Smooth muscle cell (in vitro differentiated cells): ENCODE data around the gene FEM1A. TPM values are rescaled to one million over a fixed set of nuclear protein-coding genes. Genes with fewer than 3 reads are reported as not detected.

Source experiments
- DNase-seq: peaks from one replicate; lab custom pipeline; 2025; ENCODE audit not compliant: unreplicated experiment; lab: John Stamatoyannopoulos, UW
- H2AFZ ChIP-seq: fragments of 200-600 bp; sonication (generic); 2 replicates; pipeline ENCODE4 v1.6.0; 2016; ENCODE audit warnings: antibody characterized with exemption, low read depth, mild to moderate bottlenecking
- H3F3A ChIP-seq: fragments of 200-600 bp; sonication (generic); 2 replicates; pipeline ENCODE4 v1.6.0; 2017; ENCODE audit warnings: antibody characterized with exemption, low read depth
- H3K27ac ChIP-seq: fragments of 200-600 bp; sonication (generic); 2 replicates; pipeline ENCODE4 v1.5.1; 2016; ENCODE audit warnings: low read depth, mild to moderate bottlenecking
- H3K27me3 ChIP-seq: fragments of 200-600 bp; sonication (generic); 2 replicates; pipeline ENCODE4 v1.6.1; 2016; ENCODE audit warnings: low read depth, mild to moderate bottlenecking
- H3K36me3 ChIP-seq: fragments of 200-600 bp; sonication (generic); 2 replicates; pipeline ENCODE4 v1.5.1; 2016; ENCODE audit warnings: low read depth
- H3K4me1 ChIP-seq: fragments of 200-600 bp; sonication (generic); 2 replicates; pipeline ENCODE4 v1.5.1; 2016; ENCODE audit warnings: low read depth
- H3K4me2 ChIP-seq: fragments of 200-600 bp; sonication (generic); 2 replicates; pipeline ENCODE4 v1.6.0; 2016; ENCODE audit warnings: mild to moderate bottlenecking
- H3K4me3 ChIP-seq: fragments of 200-600 bp; sonication (generic); 2 replicates; pipeline ENCODE4 v1.5.1; 2016; ENCODE audit warnings: mild to moderate bottlenecking
- H3K79me2 ChIP-seq: fragments of 200-600 bp; sonication (generic); 2 replicates; pipeline ENCODE4 v1.6.0; 2016; ENCODE audit warnings: low read depth, mild to moderate bottlenecking
- H3K9ac ChIP-seq: fragments of 200-600 bp; sonication (generic); 2 replicates; pipeline ENCODE4 v1.6.0; 2016; ENCODE audit warnings: low read depth
- H3K9me3 ChIP-seq: fragments of 200-600 bp; sonication (generic); replicated peaks from 2 replicates; pipeline ENCODE4 v1.5.1; 2016; ENCODE audit warnings: low read depth
- H4K20me1 ChIP-seq: fragments of 200-600 bp; sonication (generic); 2 replicates; pipeline ENCODE4 v1.6.0; 2016; ENCODE audit warnings: low read depth
- WGBS: methylation state at CpG from one replicate; pipeline ENCODE4 v1.1.7; 2016; ENCODE audit warnings: low lambda C conversion rate; 5-methylcytosine and 5-hydroxymethylcytosine counted together
- microRNA-seq: library from miRNA; unstranded; fragments of <30 nt; microRNA quantifications from one replicate; pipeline ENCODE4, GENCODE V29; 2016; ENCODE audit warnings: borderline number of aligned reads
- polyA plus RNA-seq: library from polyadenylated mRNA; unstranded; fragments of >200 nt; fragmentation: Nextera tagmentation; extraction: Ambion mirVana; gene quantifications from 2 replicates; pipeline ENCODE4 v1.2.1, GENCODE V29; 2016
- small RNA-seq: library from RNA; depleted of rRNA; stranded (forward); fragments of <200 nt; gene quantifications from one replicate; pipeline ENCODE3, GENCODE V24; 2014
- total RNA-seq: library from RNA; depleted of rRNA; stranded (reverse); fragments of >200 nt; gene quantifications from 2 replicates; pipeline ENCODE4 v1.2.3, GENCODE V29; 2014
- TF ChIP-seq, protein P1 (sequence below): fragments of 200-600 bp; sonication (generic); IDR thresholded peaks from 2 replicates; pipeline ENCODE4 v1.5.1; 2017; ENCODE audit warnings: borderline replicate concordance, mild to moderate bottlenecking, antibody characterized with exemption; ENCODE audit not compliant: insufficient read depth, poor library complexity, severe bottlenecking

FEM1A gene
- total and polyA plus RNA-seq, 2 experiments from 2014 or later, result 1.6 to 7.1 TPM

DNA sequence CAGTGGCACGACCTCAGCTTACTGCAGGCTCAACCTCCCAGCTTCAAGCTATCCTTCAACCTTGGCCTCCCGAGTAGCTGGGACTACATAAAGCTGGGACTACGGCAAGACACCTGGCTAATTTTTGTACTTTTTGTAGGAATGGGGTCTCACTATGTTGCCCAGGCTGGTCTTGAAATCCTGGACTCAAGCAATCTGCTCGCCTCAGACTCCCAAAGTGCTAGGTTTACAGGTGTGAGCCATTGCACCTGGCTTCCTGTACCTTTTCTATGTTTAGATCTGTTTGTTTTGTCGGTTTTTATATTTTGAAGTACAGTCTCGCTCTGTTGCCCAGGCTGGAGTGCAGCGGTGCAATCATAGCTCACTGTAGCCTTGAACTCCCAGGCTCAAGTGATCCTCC lies 57.5 kb downstream of the FEM1A start:
- TF ChIP-seq, protein P1, sequence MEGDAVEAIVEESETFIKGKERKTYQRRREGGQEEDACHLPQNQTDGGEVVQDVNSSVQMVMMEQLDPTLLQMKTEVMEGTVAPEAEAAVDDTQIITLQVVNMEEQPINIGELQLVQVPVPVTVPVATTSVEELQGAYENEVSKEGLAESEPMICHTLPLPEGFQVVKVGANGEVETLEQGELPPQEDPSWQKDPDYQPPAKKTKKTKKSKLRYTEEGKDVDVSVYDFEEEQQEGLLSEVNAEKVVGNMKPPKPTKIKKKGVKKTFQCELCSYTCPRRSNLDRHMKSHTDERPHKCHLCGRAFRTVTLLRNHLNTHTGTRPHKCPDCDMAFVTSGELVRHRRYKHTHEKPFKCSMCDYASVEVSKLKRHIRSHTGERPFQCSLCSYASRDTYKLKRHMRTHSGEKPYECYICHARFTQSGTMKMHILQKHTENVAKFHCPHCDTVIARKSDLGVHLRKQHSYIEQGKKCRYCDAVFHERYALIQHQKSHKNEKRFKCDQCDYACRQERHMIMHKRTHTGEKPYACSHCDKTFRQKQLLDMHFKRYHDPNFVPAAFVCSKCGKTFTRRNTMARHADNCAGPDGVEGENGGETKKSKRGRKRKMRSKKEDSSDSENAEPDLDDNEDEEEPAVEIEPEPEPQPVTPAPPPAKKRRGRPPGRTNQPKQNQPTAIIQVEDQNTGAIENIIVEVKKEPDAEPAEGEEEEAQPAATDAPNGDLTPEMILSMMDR, result no peak
- Histone ChIP-seq H2AFZ (no peak overlapping the region), H3K79me2 (no peaks in the 10 kb centered on the region), H3F3A (no peaks in the 10 kb centered on the region), H3K4me2 (no peak overlapping the region), H3K27me3 (no peaks in the 10 kb centered on the region), H4K20me1 (peaks cover 30% of the 10 kb centered on the region), H3K4me3 (no peak overlapping the region), H3K9me3 (no peaks in the 10 kb centered on the region), H3K4me1 (no peaks in the 10 kb centered on the region), H3K36me3 (peaks cover 10% of the 10 kb centered on the region), H3K27ac (no peak overlapping the region), H3K9ac (no peak overlapping the region)
- WGBS, result 100% methylated on average over 7 of the region's 7 CpGs
- DNase-seq, result no peak

Small RNAs within 50 kb of the gene (microRNA-seq; reads per million reads assigned to microRNA genes)
- gene MIR7-3, result not detected

Small RNAs within 50 kb of the gene (small RNA-seq; reads per million reads assigned to genes)
- not detected for gene MIR7-3

Other genes with a start within 250 kb of the FEM1A start
- gene SEMA6B, start 232.1 kb upstream of the FEM1A start, total RNA-seq, result 1.9 and 2.2 TPM in 2 replicates
- 0.63 and 1.3 TPM in 2 replicates for gene SEMA6B, start 232.1 kb upstream of the FEM1A start, polyA plus RNA-seq
- gene TNFAIP8L1, start 152.2 kb upstream of the FEM1A start, total RNA-seq, result 2.2 and 3.7 TPM in 2 replicates
- gene TNFAIP8L1, start 152.2 kb upstream of the FEM1A start, polyA plus RNA-seq, result 5.2 and 6.6 TPM in 2 replicates
- gene MYDGF, start 121.4 kb upstream of the FEM1A start, total RNA-seq, result 145 and 188 TPM in 2 replicates
- 651 and 680 TPM in 2 replicates for gene MYDGF, start 121.4 kb upstream of the FEM1A start, polyA plus RNA-seq
- gene DPP9, start 67.9 kb upstream of the FEM1A start, total RNA-seq, result 13.0 and 44.3 TPM in 2 replicates
- gene DPP9, start 67.9 kb upstream of the FEM1A start, polyA plus RNA-seq, result 26.3 and 36.6 TPM in 2 replicates
- gene TICAM1, start 40.0 kb downstream of the FEM1A start, total RNA-seq, result 3.5 and 4.6 TPM in 2 replicates
- gene TICAM1, start 40.0 kb downstream of the FEM1A start, polyA plus RNA-seq, result 13.9 and 22.9 TPM in 2 replicates
- gene PLIN3, start 75.9 kb downstream of the FEM1A start, total RNA-seq, result 101 and 102 TPM in 2 replicates
- gene PLIN3, start 75.9 kb downstream of the FEM1A start, polyA plus RNA-seq, result 176 and 202 TPM in 2 replicates
- not detected in 2 replicates for gene ARRDC5, start 111.2 kb downstream of the FEM1A start, total RNA-seq
- not detected in 2 replicates for gene ARRDC5, start 111.2 kb downstream of the FEM1A start, polyA plus RNA-seq
- gene UHRF1, start 117.8 kb downstream of the FEM1A start, total RNA-seq, result 11.3 and 16.9 TPM in 2 replicates
- gene UHRF1, start 117.8 kb downstream of the FEM1A start, polyA plus RNA-seq, result 22.7 and 27.2 TPM in 2 replicates
- 24.6 and 27.9 TPM in 2 replicates for gene KDM4B, start 177.4 kb downstream of the FEM1A start, total RNA-seq
- 32.3 and 45.1 TPM in 2 replicates for gene KDM4B, start 177.4 kb downstream of the FEM1A start, polyA plus RNA-seq